Liver (tissue), 3 donors: ENCODE measurements around the gene CORO7.

Source experiments
- EGR1 ChIP-seq, 2 donors: IDR thresholded peaks; 2 replicates each; pipeline ENCODE4 v1.6.1; 2016 to 2018; ENCODE audit warnings: antibody characterized with exemption in 2 of 2, low read depth in 2 of 2
- GABPA ChIP-seq, 2 donors: IDR thresholded peaks in 1 of 2; conservative IDR thresholded peaks in 1 of 2; 2 replicates each; pipeline ENCODE4 v1.6.1; 2016; ENCODE audit warnings: antibody characterized with exemption in 2 of 2, mild to moderate bottlenecking in 1 of 2, moderate library complexity in 1 of 2
- HNF4A ChIP-seq, 2 donors: conservative IDR thresholded peaks; 2 replicates each; pipeline ENCODE4 v1.6.1; 2016; ENCODE audit warnings: antibody characterized with exemption in 2 of 2, mild to moderate bottlenecking in 2 of 2
- RAD21 ChIP-seq, 2 donors: IDR thresholded peaks; 2 replicates each; pipeline ENCODE4 v1.6.1; 2016; ENCODE audit warnings: antibody characterized with exemption in 2 of 2, mild to moderate bottlenecking in 2 of 2
- TAF1 ChIP-seq: conservative IDR thresholded peaks from 2 replicates; pipeline ENCODE4 v1.6.1; 2016; ENCODE audit warnings: antibody characterized with exemption, mild to moderate bottlenecking
- TF ChIP-seq, protein P1 (sequence below): fragments of 150-350 bp; IDR thresholded peaks from 2 replicates; pipeline ENCODE4 v1.5.1; 2017; ENCODE audit warnings: improper control_type of control experiment, low read depth, low read length; ENCODE audit not compliant: missing input control
- TF ChIP-seq, protein P2 (sequence below): IDR thresholded peaks from 2 replicates; pipeline ENCODE4 v1.6.1; 2016; ENCODE audit warnings: antibody characterized with exemption
- TF ChIP-seq, protein P3 (sequence below): IDR thresholded peaks from 2 replicates; pipeline ENCODE4 v1.6.1; 2016; ENCODE audit warnings: antibody characterized with exemption, mild to moderate bottlenecking
- donor health status: healthy.
- donor health status: healthy.

DNA sequence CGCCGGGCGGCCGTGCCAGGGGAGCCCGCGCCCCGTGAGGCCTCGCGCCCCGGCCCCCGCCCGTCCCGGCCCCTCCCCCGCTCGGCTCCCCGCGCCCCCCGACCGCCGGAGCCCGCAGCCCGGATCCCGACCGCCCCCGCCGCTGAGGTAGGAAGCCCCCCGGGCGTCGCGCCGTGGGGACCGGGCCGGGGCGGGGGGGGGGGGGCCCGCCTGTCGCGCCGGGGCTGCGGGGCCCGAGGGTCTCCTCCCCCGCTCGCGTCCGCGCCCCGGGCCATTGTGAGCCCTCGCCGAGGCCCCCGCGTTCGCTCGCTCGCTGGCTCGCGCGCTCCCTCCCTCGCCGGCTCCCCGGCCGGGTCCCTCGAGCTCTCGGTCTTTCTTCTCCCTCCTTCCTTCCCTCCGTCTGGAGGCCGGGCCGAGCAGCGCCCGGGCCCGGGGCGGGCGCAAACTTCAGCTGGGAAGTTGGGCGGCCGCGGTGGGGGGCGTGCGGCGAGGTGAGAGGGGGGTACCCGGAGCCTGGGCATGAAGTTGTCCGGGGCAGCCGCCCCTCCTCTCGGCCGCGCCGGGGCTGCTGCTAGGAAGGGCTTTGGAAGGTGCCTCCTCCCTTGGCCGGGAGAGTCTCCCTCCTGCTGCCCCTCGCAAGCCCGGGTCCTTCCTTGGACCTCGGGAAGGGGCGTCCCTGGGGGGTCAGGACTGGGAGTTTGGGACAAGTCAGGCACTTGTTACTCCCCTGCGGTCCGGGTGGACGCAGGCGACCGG is 100.1 kb downstream of the CORO7 start:
- TF ChIP-seq, protein P1, sequence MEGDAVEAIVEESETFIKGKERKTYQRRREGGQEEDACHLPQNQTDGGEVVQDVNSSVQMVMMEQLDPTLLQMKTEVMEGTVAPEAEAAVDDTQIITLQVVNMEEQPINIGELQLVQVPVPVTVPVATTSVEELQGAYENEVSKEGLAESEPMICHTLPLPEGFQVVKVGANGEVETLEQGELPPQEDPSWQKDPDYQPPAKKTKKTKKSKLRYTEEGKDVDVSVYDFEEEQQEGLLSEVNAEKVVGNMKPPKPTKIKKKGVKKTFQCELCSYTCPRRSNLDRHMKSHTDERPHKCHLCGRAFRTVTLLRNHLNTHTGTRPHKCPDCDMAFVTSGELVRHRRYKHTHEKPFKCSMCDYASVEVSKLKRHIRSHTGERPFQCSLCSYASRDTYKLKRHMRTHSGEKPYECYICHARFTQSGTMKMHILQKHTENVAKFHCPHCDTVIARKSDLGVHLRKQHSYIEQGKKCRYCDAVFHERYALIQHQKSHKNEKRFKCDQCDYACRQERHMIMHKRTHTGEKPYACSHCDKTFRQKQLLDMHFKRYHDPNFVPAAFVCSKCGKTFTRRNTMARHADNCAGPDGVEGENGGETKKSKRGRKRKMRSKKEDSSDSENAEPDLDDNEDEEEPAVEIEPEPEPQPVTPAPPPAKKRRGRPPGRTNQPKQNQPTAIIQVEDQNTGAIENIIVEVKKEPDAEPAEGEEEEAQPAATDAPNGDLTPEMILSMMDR: no peak
- TF ChIP-seq TAF1: no peak
- TF ChIP-seq HNF4A (conservative IDR thresholded peaks at IDR 0.05): no peak
- TF ChIP-seq GABPA (IDR thresholded peaks at IDR 0.05 in 1 of 2, conservative IDR thresholded peaks at IDR 0.05 in 1 of 2): no peak
- no peak for TF ChIP-seq RAD21 (IDR thresholded peaks at IDR 0.05)
- TF ChIP-seq, protein P2, sequence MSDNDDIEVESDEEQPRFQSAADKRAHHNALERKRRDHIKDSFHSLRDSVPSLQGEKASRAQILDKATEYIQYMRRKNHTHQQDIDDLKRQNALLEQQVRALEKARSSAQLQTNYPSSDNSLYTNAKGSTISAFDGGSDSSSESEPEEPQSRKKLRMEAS: no peak
- TF ChIP-seq, protein P3, sequence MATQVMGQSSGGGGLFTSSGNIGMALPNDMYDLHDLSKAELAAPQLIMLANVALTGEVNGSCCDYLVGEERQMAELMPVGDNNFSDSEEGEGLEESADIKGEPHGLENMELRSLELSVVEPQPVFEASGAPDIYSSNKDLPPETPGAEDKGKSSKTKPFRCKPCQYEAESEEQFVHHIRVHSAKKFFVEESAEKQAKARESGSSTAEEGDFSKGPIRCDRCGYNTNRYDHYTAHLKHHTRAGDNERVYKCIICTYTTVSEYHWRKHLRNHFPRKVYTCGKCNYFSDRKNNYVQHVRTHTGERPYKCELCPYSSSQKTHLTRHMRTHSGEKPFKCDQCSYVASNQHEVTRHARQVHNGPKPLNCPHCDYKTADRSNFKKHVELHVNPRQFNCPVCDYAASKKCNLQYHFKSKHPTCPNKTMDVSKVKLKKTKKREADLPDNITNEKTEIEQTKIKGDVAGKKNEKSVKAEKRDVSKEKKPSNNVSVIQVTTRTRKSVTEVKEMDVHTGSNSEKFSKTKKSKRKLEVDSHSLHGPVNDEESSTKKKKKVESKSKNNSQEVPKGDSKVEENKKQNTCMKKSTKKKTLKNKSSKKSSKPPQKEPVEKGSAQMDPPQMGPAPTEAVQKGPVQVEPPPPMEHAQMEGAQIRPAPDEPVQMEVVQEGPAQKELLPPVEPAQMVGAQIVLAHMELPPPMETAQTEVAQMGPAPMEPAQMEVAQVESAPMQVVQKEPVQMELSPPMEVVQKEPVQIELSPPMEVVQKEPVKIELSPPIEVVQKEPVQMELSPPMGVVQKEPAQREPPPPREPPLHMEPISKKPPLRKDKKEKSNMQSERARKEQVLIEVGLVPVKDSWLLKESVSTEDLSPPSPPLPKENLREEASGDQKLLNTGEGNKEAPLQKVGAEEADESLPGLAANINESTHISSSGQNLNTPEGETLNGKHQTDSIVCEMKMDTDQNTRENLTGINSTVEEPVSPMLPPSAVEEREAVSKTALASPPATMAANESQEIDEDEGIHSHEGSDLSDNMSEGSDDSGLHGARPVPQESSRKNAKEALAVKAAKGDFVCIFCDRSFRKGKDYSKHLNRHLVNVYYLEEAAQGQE: no peak
- TF ChIP-seq EGR1 (IDR thresholded peaks at IDR 0.05; ENCODE audit: low read depth in 2 of 2): no peak
